ENCODE measurements around the gene PSMB5.
A peak's percentile ranks its signal among the peaks of the same experiment; 100 is the strongest.

Gene PSMB5

GRCh38 chr14:23020143-23021128 lies 14.3 kb downstream of the PSMB5 start:
- Histone ChIP-seq H3K18ac (ENCODE audit: low read length) (no peak overlapping the region), H3K9ac (ENCODE audit: low read depth, low read length, poor library complexity) (no peak overlapping the region), H2BK12ac (ENCODE audit: low read length) (no peak overlapping the region), H4K8ac (ENCODE audit: low read depth, low read length) (no peak overlapping the region), H3K9me3 (replicated peaks in 1 of 2; ENCODE audit: control insufficient read depth in 2 of 2, insufficient read depth in 1 of 2, low read depth in 1 of 2, low read length in 2 of 2) (no peaks in the 10 kb centered on the region), H3K4me2 (ENCODE audit: insufficient read depth, low read length, poor library complexity, severe bottlenecking) (no peak overlapping the region), H3K4ac (ENCODE audit: low read length) (no peak overlapping the region), H3K4me3 (ENCODE audit: low read length in 2 of 2) (no peak overlapping the region), H4K91ac (ENCODE audit: low read depth, low read length, poor library complexity) (no peak overlapping the region), H3K79me1 (ENCODE audit: low read depth, low read length) (no peaks in the 10 kb centered on the region), H2AFZ (ENCODE audit: low read length) (no peak overlapping the region), H3K36me3 (replicated peaks in 1 of 2; ENCODE audit: control insufficient read depth in 2 of 2, insufficient read depth in 2 of 2, low read length in 2 of 2) (peaks cover 5 to 19% of the 10 kb centered on the region in 2 donors), H2BK15ac (ENCODE audit: low read length) (no peak overlapping the region), H3K14ac (ENCODE audit: low read length) (no peak overlapping the region), H3K27ac (replicated peaks; ENCODE audit: low read length) (no peak overlapping the region), H3K4me1 (ENCODE audit: control insufficient read depth in 2 of 2, insufficient read depth in 1 of 2, low read depth in 1 of 2, low read length in 2 of 2) (peaks cover 2 to 9% of the 10 kb centered on the region in 2 donors), H2BK120ac (ENCODE audit: low read depth, low read length) (no peak overlapping the region), H2AK5ac (ENCODE audit: low read depth, low read length) (no peak overlapping the region), H3K27me3 (ENCODE audit: control insufficient read depth in 3 of 3, insufficient read depth in 3 of 3, low read depth in 1 of 3, low read length in 3 of 3) (no peaks in the 10 kb centered on the region), H2BK5ac (ENCODE audit: low read length) (no peak overlapping the region), H3K23ac (ENCODE audit: low read depth, low read length, poor library complexity) (no peak overlapping the region)
- DNase-seq (ENCODE audit: low spot score): no peak
- WGBS, 2 donors (ENCODE audit: extremely low coverage in 2 of 2, insufficient read length in 2 of 2, insufficient replicate concordance in 1 of 2): no CpG with 5 or more reads among the region's 7 CpGs

GRCh38 chr14:23018107-23018506 lies 16.6 kb downstream of the PSMB5 start:
- Histone ChIP-seq H3K18ac (ENCODE audit: low read length) (no peak overlapping the region), H3K27ac (replicated peaks; ENCODE audit: low read length) (no peak overlapping the region), H2BK12ac (ENCODE audit: low read length) (no peak overlapping the region), H3K4me3 (ENCODE audit: low read length in 2 of 2) (no peak overlapping the region), H3K4me2 (ENCODE audit: insufficient read depth, low read length, poor library complexity, severe bottlenecking) (no peak overlapping the region), H3K9me3 (replicated peaks in 1 of 2; ENCODE audit: control insufficient read depth in 2 of 2, insufficient read depth in 1 of 2, low read depth in 1 of 2, low read length in 2 of 2) (no peaks in the 10 kb centered on the region), H3K14ac (ENCODE audit: low read length) (no peak overlapping the region), H4K91ac (ENCODE audit: low read depth, low read length, poor library complexity) (no peak overlapping the region), H3K36me3 (replicated peaks in 1 of 2; ENCODE audit: control insufficient read depth in 2 of 2, insufficient read depth in 2 of 2, low read length in 2 of 2) (no peaks in the 10 kb centered on the region), H2BK5ac (ENCODE audit: low read length) (no peak overlapping the region), H3K27me3 (ENCODE audit: control insufficient read depth in 3 of 3, insufficient read depth in 3 of 3, low read depth in 1 of 3, low read length in 3 of 3) (no peaks in the 10 kb centered on the region), H3K4ac (ENCODE audit: low read length) (no peak overlapping the region), H2AFZ (ENCODE audit: low read length) (no peak overlapping the region), H3K9ac (ENCODE audit: low read depth, low read length, poor library complexity) (no peak overlapping the region), H3K79me1 (ENCODE audit: low read depth, low read length) (no peaks in the 10 kb centered on the region), H2BK15ac (ENCODE audit: low read length) (no peak overlapping the region), H3K4me1 (ENCODE audit: control insufficient read depth in 2 of 2, insufficient read depth in 1 of 2, low read depth in 1 of 2, low read length in 2 of 2) (peaks cover 0 to 4% of the 10 kb centered on the region in 2 donors), H2BK120ac (ENCODE audit: low read depth, low read length) (no peak overlapping the region), H3K23ac (ENCODE audit: low read depth, low read length, poor library complexity) (no peak overlapping the region), H2AK5ac (ENCODE audit: low read depth, low read length) (no peak overlapping the region), H4K8ac (ENCODE audit: low read depth, low read length) (no peak overlapping the region)
- no peak for DNase-seq (ENCODE audit: low spot score)

- WGBS, 2 donors (ENCODE audit: extremely low coverage in 2 of 2, insufficient read length in 2 of 2, insufficient replicate concordance in 1 of 2): no CpG with 5 or more reads among the region's 5 CpGs
- H3K4me2 ChIP-seq (ENCODE audit: insufficient read depth, low read length, poor library complexity, severe bottlenecking): no peak overlapping the region
- no peak overlapping the region for H2AFZ ChIP-seq (ENCODE audit: low read length)
- no peak overlapping the region for H2BK12ac ChIP-seq (ENCODE audit: low read length)
- H4K91ac ChIP-seq (ENCODE audit: low read depth, low read length, poor library complexity): no peak overlapping the region
- H3K18ac ChIP-seq (ENCODE audit: low read length): no peak overlapping the region
- H4K8ac ChIP-seq (ENCODE audit: low read depth, low read length): no peak overlapping the region
- no peak overlapping the region for H3K4ac ChIP-seq (ENCODE audit: low read length)
- no peak overlapping the region for H2BK5ac ChIP-seq (ENCODE audit: low read length)
- no peak overlapping the region for H3K27ac ChIP-seq (replicated peaks; ENCODE audit: low read length)
- H3K23ac ChIP-seq (ENCODE audit: low read depth, low read length, poor library complexity): no peak overlapping the region
- H3K9ac ChIP-seq (ENCODE audit: low read depth, low read length, poor library complexity): no peak overlapping the region
- no peak overlapping the region for H3K14ac ChIP-seq (ENCODE audit: low read length)
- H2AK5ac ChIP-seq (ENCODE audit: low read depth, low read length): no peak overlapping the region
- H3K27me3 ChIP-seq (ENCODE audit: control insufficient read depth in 3 of 3, insufficient read depth in 3 of 3, low read depth in 1 of 3, low read length in 3 of 3): no peaks in the 10 kb centered on the region
- no peaks in the 10 kb centered on the region for H3K9me3 ChIP-seq (replicated peaks in 1 of 2; ENCODE audit: control insufficient read depth in 2 of 2, insufficient read depth in 1 of 2, low read depth in 1 of 2, low read length in 2 of 2)
- DNase-seq (ENCODE audit: low spot score): no peak
- H3K4me1 ChIP-seq (ENCODE audit: control insufficient read depth in 2 of 2, insufficient read depth in 1 of 2, low read depth in 1 of 2, low read length in 2 of 2): peaks cover 0 to 4% of the 10 kb centered on the region in 2 donors
- H3K79me1 ChIP-seq (ENCODE audit: low read depth, low read length): no peaks in the 10 kb centered on the region
- no peak overlapping the region for H2BK15ac ChIP-seq (ENCODE audit: low read length)
- no peaks in the 10 kb centered on the region for H3K36me3 ChIP-seq (replicated peaks in 1 of 2; ENCODE audit: control insufficient read depth in 2 of 2, insufficient read depth in 2 of 2, low read length in 2 of 2)
- H2BK120ac ChIP-seq (ENCODE audit: low read depth, low read length): no peak overlapping the region
- H3K4me3 ChIP-seq (ENCODE audit: low read length in 2 of 2): no peak overlapping the region
Measured at GRCh38 chr14:23017091-23017490, 17.6 kb downstream of the PSMB5 start.

GRCh38 chr14:23015618-23016017 lies 19.1 kb downstream of the PSMB5 start:
- Histone ChIP-seq H4K91ac (ENCODE audit: low read depth, low read length, poor library complexity) (no peak overlapping the region), H3K4me3 (ENCODE audit: low read length in 2 of 2) (no peak overlapping the region), H2AK5ac (ENCODE audit: low read depth, low read length) (no peak overlapping the region), H3K27me3 (ENCODE audit: control insufficient read depth in 3 of 3, insufficient read depth in 3 of 3, low read depth in 1 of 3, low read length in 3 of 3) (no peaks in the 10 kb centered on the region), H3K9ac (ENCODE audit: low read depth, low read length, poor library complexity) (no peak overlapping the region), H3K27ac (replicated peaks; ENCODE audit: low read length) (no peak overlapping the region), H3K36me3 (replicated peaks in 1 of 2; ENCODE audit: control insufficient read depth in 2 of 2, insufficient read depth in 2 of 2, low read length in 2 of 2) (no peaks in the 10 kb centered on the region), H3K4ac (ENCODE audit: low read length) (no peak overlapping the region), H3K79me1 (ENCODE audit: low read depth, low read length) (no peaks in the 10 kb centered on the region), H3K9me3 (replicated peaks in 1 of 2; ENCODE audit: control insufficient read depth in 2 of 2, insufficient read depth in 1 of 2, low read depth in 1 of 2, low read length in 2 of 2) (no peaks in the 10 kb centered on the region), H3K14ac (ENCODE audit: low read length) (no peak overlapping the region), H3K23ac (ENCODE audit: low read depth, low read length, poor library complexity) (no peak overlapping the region), H3K18ac (ENCODE audit: low read length) (no peak overlapping the region), H4K8ac (ENCODE audit: low read depth, low read length) (no peak overlapping the region), H3K4me2 (ENCODE audit: insufficient read depth, low read length, poor library complexity, severe bottlenecking) (no peak overlapping the region), H2BK5ac (ENCODE audit: low read length) (no peak overlapping the region), H3K4me1 (ENCODE audit: control insufficient read depth in 2 of 2, insufficient read depth in 1 of 2, low read depth in 1 of 2, low read length in 2 of 2) (no peaks in the 10 kb centered on the region), H2BK12ac (ENCODE audit: low read length) (no peak overlapping the region), H2BK120ac (ENCODE audit: low read depth, low read length) (no peak overlapping the region), H2AFZ (ENCODE audit: low read length) (peak overlapping the region; percentile 85), H2BK15ac (ENCODE audit: low read length) (no peak overlapping the region)
- no CpG with 5 or more reads among the region's 4 CpGs for WGBS, 2 donors (ENCODE audit: extremely low coverage in 2 of 2, insufficient read length in 2 of 2, insufficient replicate concordance in 1 of 2)
- no peak for DNase-seq (ENCODE audit: low spot score)
